T-helper 2 cell (primary cell): ENCODE results near the gene SLC16A2.

Source experiments
- DNase-seq, 5 experiments: peaks; one replicate each; pipeline versions ENCODE4 v3.0.0 to v3.0.0-alpha.2; 2012 to 2022
- total RNA-seq, 2 donors: gene quantifications; one replicate each; lab custom pipeline; 2026; lab: John Stamatoyannopoulos, UW

SLC16A2 gene
- 0 to 0.20 reads per million in 2 donors for total RNA-seq

DNA sequence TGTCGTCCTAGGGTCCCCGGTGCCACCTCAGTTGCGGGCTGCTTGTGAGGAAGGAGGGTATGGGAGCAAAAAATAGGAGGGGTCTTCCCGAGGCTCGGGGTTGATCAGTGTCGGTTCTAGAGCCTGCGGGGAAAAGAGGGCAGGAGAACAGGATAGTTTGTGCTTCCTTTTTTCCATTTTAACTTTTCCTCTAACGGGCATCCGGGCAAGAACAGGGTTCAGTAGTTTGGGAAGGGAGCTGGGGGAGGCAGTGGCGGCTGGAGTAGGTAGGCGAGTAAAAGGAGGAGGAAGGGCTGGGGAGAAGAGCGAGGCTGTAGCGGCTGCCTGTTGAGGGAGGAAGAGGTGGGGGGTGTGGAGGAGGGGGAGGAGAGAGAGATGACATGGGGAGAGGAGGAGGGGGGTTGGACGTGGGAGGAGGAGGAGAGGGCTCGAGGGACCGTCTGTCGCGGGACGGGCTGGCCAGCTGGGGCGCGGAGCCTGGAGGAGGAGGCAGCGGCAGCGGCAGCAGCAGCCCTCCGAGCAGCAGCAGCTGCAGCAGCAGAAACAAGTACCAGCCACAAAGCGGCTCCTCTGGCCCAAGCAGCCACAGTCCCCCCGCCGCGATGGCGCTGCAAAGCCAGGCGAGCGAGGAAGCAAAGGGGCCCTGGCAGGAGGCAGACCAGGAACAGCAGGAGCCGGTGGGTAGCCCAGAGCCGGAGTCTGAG is at the start of gene SLC16A2:
Gene SLC16A2, plus strand, starts transcription at position 458 of the 704 bp plus-strand sequence. Its CDS starts 145 bp downstream, at position 603.
- peak in 1 of 5 experiments; percentile 35 for DNase-seq

DNA sequence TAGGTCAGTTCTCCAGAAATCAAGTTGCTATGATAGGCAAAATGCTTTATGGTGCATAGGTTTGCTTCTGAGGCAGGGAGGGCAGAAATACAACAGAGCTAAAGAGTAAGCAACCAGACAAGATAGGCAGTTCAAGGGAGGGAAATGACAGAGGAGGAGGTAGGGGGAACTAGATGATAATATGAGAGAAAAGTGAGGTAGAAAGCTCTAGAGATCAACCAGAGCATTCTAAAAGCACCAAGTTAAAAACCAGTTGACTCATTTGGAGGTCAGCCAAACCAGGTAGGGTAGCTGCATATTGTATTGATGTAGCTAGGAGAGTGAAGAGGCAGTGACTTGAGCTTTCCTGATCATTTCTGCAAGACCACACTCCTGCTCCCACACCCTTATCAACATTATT is 49.0 kb upstream of the SLC16A2 start:
- DNase-seq = no peak

DNA sequence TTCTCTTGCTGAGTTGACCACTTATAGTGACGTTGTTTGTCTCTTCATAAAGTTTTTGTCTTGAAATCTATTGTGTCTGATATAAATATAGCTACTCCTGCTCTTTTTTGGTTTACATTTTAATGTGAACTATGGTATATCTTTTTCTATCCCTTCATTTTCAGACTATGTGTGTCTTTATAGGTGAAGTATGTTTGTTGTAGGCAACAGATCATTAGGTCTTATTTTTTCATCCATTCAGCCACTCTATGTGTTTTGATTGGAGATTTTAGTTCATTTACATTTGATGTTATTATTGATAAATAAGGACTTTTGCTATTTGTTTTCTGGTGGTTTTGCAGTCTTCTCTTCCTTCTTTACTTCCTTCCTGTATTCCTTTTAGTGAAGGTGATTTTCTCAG is 44.0 kb upstream of the SLC16A2 start:
- no peak for DNase-seq

DNA sequence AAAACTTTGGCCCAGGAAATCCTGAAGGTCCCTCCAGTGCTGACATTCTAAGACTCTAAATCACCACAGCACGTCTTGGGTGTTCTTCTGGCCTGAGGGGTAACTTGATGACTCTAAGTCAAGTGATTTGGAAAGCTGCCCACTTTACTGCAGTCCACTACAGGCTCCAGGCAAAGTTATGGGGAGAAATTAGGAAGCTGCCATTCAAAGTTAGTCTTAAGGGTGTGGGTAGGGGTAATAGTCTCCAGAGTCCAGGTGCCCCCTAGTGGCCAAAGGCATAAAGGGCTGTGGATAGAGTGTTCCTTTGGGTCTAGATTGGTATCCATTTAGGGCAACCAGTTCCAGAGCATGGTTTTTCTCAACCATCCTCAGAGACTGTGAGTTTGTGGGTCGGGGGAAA is 38.7 kb upstream of the SLC16A2 start:
- peak in 4 of 5 experiments; percentile 5 to 40 (median 12) for DNase-seq

DNA sequence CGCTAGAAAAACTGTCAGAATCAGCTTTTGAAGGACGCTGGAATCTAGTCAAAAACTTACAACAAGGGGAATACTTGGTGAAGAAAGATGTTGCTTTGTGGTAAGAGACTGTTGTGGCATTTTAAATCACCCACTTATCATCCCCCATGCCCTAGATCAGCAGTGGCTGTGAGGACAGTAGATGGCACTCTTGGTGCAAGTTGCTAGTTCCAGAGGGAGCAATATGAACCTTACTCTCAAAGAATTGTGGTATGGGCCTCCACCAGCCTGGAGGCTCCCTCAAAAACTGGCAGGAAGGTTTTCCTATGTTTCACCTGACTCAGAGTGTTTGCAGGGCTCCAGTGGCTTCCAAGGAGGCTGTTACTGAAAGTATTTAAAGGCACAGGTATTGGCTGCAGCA is 37.7 kb upstream of the SLC16A2 start:
- DNase-seq = peak in 1 of 5 experiments; percentile 31

DNA sequence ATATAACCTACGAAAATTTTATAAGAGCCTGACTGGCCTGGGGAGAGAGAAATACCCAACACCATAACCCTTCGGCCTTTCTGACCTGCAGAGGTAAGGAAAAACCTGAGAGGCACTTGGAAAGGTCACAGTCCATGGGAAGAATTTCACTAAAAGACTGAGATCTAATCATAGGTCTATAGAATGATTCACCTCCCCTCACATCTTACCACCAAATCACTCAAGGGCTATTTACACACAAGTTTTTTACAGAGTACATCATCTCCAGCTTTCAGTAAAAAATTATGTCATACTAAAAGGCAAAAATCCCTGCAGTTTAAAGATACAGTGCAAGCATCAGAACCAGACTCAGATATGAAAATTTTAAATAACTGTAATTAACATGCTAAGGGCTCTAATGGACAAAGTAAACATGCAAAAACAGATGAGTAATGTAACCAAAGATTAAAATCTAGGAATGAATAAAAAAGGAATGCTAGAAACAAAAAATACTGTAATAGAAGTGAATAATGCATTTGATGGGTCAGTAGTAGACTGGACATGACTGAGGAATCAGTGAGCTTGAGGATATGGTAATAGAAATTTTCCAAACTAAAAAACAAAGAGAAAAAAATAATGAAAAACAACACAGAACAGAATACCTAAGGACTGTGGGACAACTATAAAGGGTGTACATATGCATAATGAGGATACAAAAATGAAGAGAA is 32.1 kb upstream of the SLC16A2 start:
- no peak for DNase-seq

DNA sequence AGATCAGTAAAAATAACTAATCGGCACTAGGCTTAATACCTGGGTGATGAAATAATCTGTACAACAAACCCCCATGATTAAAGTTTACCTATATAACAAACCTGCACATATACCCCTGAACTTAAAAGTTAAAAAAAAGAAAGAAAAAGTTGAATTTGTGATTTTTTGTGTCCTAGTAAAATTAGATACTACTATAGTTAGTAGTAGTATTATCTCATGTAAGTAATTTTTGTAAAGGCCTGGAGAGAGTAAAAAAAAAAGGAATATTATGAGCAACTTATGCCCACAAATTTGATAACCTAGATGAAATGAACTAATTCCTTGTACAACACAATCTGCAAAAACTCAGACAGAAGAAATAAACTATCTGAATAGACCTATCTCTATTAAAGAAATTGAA is 25.7 kb upstream of the SLC16A2 start:
- no peak for DNase-seq

DNA sequence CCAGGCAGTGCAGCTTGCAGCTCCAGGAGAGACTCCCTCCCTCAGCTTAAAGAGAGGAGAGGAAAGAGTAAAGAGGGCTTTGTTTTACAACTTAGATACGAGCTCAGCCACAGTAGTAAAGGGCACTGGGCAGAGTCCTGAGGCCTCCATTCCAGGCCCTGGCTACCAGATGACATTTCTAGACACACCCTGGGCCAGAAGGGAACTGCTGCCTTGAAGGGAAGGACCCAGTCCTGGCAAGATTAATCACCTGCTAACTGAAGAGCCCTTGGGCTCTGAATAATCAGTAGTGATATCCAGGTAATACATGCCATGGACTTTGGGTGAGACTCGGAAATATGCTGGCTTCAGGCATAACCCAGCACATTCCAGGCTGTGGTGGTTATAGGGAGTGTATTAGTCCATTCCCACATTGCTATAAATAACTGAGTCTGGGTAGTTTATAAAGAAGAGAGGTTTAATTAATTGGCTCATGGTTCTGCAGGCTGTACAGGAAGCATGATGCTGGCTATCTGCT is 15.3 kb upstream of the SLC16A2 start:
- no peak for DNase-seq

DNA sequence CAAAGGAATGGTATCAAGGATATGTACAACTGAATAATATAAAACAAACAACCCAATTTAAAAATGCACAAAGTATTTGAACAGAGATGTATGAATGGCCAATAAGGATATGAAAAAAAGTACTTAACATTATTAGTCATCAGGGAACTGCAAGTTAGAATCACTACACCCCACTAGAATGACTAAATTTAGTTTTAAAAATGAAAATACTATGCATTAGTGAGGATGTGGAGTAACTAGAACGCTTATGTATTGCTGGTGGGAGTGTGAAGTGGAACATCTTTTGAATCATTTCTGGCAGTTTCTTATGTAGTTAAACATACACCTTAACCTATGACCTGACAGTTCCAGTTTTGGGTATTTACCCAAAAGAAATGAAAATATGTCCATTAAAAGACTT is 13.0 kb upstream of the SLC16A2 start:
- no peak for DNase-seq

DNA sequence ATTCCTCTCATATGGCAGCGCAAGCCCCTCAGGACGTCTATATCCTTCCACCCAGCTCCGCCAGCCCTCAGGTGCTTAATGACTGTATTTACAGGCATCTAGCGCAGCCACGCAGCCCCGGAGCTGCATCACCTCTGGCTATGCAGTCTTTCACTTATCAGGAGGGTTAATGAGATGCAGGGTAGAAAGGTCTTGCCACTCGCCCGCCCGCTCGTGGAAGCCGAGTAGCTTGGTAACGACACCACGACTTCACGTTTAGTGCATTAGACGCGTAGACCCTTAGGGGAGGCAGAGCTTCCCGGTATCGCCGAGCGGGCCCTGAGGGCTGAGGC is 1.5 kb upstream of the SLC16A2 start:
- DNase-seq = no peak

DNA sequence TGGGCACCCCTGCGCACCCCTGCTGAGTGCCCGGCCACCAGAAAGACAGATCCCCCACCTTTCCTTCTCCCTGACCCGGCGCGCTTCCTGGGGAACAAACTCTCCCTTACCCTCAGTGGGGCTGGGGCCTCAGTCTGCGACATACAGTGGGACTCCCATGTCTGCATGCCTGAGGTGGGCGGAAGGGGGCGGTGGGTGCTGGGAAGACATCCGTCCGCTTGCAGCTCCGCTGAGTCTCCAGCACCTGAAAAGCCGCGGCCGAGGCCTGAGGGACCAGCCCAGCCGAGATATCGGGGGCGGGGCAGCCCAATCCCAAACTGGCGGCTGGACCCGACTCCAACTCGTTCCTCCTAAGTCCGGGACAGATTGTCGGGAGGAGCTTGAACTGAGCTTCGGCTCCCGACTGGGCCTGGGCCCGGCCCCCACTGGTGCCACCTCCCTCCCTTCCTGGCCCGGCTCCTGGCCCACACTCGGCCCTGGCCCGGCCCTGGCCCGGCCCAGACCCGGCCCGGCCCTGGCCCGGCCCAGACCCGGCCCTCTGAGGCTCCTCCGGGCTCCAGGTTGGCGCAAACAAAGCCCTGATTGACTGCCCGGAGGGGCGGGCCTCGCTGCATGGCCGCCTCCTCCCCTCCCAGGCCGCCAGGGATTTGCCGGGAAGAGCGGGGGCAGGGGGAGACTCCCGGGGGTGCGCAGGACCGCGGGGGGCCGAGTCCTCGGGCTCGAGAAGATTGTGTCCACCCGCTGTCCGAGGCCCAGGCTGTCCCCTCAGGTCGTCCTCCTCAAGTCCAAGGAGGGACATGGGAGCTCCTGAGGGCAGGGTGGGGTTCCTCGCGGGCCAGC is 877 bp upstream of the SLC16A2 start:
- no peak for DNase-seq

DNA sequence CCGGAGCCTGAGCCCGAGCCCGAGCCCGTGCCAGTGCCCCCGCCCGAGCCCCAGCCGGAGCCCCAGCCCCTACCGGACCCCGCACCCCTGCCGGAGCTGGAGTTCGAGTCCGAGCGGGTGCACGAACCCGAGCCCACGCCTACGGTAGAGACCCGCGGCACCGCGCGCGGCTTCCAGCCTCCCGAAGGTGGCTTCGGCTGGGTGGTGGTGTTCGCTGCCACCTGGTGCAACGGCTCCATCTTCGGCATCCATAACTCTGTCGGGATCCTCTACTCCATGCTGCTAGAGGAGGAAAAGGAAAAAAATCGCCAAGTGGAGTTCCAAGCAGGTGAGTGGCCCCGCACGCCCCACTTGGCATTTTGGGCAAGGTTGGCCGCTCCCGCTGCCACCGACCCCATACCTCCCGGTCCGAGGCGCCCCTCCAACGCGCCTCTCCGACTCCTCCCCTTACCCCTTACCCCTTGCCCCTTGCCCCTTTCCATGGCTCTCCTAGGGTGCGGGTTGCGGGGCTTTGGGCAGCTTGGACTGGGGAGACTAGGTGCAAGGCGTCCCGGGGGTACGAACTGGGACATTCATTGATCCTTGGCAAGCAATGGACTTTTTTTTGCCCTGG is 553 bp downstream of the SLC16A2 start:
- DNase-seq = no peak

DNA sequence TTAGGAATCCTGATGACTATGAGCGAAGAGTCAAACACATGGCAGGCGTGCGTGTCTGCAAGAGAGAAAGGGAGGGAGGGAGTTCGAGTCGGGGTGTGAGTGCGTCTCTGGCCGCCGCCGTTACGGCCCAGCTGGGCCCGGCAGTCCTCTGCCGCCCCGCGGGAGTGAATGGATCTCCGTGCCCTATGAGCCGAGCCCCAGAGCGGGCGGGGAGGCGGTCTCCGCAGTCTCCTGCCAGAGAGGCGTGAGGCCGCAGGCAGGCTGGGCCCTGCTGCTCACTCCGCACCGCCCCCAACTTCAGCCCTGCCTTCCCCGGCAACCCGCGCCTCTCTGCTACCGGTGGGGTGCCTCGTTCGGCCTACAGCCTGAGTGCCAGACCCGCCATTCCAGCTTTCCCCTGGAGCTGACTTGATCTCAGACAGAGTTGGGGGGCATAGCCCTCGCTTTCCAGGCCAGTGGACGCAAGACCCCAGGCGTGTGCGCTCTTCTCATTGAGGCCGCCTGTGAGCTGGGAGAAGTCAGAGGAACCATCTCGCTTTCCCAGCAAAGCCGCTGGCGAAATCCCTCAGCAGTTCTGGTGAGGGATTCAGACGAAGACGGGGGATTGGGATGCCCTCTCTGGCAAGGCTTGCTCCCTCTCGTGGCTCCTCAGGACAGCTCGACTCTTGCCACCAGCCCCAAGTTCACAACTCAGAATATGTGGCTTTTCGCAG is 1.4 kb downstream of the SLC16A2 start:
- DNase-seq = no peak

DNA sequence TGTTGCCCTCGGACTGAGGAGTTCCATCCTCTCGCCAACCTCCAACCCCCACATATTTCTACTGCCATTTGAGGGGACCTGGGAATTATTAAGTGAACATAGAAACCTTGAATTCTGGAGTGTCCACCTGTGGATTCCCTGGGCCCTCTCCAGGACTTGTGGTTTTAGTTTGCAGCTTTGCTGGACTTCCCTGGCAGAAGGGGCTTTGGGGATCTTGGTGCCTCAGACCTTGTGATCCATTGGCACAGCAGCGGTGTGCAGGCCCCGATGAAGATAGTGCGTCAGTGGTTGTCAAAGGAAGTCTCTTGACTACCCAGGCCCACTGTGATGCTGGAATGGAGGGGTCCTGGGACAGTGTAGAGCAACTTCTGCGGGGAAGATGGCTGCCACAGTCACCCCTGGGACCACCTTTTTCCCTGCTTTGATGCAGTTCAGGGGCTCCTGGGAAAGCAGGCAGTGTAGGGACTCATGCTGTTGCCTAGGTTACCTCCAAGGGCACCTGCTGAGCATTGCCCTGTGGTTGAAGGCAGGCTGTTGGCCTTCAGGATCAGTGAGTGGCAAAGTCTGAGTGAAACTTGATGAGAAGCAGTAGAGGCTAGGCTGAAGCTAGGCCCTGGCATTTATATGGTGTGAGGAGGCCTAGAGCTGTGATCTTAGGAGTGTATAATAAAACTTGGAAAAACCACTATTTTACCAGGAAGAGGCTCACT is 2.2 kb downstream of the SLC16A2 start:
- DNase-seq = no peak

DNA sequence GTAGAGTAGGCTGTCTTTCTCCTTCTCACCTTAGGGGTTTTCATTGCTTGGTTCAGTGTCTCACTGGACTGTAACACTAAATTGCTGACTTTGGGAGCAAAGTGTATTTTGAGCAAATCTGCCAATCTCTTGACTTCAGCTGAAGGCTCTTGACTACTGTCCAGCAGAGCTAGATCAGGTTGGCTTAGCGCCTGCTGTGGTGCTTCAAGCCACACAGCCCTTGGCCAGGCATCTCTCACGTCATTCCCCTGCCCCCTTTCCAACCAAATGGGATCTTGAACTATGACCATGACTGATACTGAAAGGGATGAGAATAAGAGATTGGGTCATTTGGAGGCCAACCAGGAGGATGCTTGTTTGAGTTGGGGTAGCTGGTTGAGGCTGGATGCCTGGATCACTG is 4.8 kb downstream of the SLC16A2 start:
- DNase-seq = no peak

DNA sequence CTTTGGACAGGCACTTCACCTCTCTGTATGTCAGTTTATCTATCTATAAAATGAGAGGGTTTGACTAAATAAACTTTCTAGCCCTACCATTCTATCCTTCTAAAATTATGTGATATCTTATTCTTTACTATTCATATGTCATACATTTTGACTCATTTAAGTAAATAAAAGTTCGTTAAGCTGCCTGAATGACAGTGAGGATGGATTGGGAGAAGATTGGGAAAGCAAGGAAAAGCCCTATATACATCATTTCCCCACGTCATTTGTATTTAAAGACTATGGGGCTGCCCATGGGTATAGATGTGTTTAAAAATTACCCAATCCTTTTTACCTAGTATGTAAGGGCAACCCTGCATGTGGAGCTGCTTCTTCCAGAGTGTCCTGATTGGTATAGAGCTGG is 5.3 kb downstream of the SLC16A2 start:
- DNase-seq = no peak

DNA sequence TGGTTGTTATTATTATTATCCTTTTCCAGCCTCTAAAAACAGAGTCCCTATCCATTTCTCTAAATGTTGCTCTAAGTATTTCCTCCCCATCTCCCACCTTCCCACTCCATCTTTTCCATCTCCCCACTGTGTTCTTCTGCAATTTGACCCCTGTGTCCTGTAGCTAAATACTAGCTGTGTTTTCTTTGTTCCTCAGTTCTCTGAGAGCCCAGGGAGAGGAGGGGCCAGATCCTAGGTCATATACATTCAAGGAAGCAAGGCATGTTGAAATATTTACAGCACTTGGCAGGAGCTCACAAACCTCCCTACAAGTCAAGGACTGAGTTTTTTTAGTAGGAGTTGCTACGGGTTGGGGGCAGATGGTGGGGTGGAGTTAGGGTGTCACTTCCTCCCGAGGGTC is 10.5 kb downstream of the SLC16A2 start:
- no peak for DNase-seq

DNA sequence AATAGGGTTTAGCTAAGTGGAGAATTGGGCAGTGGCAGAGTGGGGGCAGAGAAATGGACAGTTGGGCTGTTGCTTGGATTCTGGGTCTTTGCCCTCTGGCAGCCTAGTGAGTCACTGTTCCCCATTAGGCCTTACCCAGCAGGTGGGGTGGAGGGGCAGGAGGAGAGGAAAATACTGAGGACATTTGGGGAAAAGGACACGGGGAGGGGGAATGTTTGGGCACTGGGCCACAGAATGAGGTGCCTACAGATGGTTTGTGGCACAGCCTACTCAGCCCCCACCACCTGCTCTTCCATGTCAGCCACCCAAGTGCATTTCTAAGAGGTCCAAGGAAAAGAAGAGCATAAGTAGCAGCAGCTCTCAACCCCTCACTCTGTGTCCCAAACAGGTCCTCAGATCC is 13.0 kb downstream of the SLC16A2 start:
- no peak for DNase-seq

DNA sequence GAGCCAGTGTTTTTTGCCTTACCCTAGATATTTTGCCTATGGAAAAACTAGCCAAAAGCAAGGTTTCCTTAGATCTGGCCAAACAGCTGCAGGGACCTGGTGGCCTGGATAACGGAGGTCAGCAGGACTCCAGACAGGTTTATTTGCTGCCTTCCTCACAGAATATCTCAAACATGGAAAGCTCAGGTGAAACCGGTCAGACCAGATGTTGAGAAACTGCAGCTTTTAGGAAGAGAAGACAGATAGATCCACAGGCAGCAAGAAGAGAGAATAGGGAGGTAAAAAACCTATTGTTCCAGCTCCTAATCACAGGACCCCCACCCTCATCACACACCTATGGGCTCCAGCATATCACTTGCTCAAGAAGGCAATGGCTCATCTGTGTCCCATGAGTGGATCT is 16.2 kb downstream of the SLC16A2 start:
- DNase-seq = no peak

DNA sequence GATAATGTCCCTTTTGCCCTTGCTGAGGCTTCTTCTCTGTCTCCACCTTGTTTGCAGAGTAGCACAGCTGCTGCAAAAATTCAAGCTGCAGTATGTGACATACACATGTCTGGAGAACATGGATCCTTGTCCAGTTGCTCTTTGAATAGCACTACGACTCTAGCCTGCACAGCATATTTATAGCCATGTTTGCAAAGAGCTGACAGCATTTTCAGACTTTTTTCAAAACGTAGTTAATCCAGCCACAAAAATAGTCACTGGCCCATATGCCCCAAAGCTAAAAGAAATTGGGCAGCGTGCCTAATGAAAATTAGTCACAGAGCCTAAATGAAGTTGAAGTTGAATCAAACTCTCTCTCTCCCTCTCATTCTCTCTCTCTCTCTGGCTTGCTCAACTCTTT is 17.5 kb downstream of the SLC16A2 start:
- no peak for DNase-seq

DNA sequence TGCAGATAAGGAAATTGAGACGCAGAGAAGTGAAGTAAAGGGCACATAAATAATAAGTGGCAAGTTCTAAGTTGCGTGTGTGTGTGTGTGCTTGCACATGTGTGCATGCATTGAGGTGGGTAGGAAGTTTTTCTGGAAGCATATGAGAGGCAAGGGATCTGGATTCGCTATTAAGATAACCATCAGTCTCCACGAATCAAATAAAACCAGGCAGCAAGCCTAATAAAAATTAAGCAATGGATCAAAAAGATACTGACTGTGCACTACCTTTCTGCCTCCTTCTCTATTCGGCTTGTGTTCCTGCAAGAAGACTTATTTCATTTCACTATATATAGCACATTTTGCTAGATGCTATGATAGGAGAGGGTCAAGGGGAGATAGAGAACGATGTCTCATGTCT is 23.8 kb downstream of the SLC16A2 start:
- no peak for DNase-seq

DNA sequence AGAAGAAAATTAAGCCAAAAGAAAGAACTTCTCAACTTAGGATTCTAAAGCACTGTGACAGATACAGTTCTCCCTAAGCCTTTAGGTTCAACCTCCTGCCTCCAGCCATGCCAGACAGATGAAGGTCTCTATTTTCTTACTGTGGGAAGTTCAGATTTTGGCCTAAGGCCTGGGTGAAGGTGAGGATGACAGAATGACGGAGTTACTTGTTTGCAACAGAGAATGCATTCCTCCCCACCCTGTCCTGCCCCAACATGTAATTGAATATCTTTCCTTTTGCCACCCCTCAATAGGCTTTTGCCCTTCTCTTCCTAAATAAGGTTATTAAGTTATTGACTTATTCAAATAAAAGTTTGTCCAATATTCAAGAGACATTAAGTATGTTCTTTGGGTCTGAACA is 25.6 kb downstream of the SLC16A2 start:
- DNase-seq = no peak
